DOHH2 (cell line): ENCODE measurements around the gene MAGEF1.

Experiments used
- EZH2phosphoT487 ChIP-seq: fragments of 200-600 bp; sonication (generic); IDR thresholded peaks from 2 replicates; pipeline ENCODE4 v1.6.1; 2017; ENCODE audit warnings: borderline replicate concordance, mild to moderate bottlenecking, antibody characterized with exemption, low read length, moderate library complexity, mixed read lengths
- TF ChIP-seq, protein P1 (sequence below): fragments of 200-600 bp; sonication (generic); IDR thresholded peaks from one replicate; pipeline ENCODE4 v1.5.1; 2014; ENCODE audit warnings: antibody characterized with exemption, mild to moderate bottlenecking, low read depth, low read length; ENCODE audit not compliant: poor library complexity, severe bottlenecking

- TF ChIP-seq, protein P1, sequence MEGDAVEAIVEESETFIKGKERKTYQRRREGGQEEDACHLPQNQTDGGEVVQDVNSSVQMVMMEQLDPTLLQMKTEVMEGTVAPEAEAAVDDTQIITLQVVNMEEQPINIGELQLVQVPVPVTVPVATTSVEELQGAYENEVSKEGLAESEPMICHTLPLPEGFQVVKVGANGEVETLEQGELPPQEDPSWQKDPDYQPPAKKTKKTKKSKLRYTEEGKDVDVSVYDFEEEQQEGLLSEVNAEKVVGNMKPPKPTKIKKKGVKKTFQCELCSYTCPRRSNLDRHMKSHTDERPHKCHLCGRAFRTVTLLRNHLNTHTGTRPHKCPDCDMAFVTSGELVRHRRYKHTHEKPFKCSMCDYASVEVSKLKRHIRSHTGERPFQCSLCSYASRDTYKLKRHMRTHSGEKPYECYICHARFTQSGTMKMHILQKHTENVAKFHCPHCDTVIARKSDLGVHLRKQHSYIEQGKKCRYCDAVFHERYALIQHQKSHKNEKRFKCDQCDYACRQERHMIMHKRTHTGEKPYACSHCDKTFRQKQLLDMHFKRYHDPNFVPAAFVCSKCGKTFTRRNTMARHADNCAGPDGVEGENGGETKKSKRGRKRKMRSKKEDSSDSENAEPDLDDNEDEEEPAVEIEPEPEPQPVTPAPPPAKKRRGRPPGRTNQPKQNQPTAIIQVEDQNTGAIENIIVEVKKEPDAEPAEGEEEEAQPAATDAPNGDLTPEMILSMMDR, result no peak
- TF ChIP-seq EZH2phosphoT487, result no peak
Observed at GRCh38 chr3:184712248-184713039, 580 bp upstream of the MAGEF1 start.
